ENCODE data around the gene GABRA5.

DNA sequence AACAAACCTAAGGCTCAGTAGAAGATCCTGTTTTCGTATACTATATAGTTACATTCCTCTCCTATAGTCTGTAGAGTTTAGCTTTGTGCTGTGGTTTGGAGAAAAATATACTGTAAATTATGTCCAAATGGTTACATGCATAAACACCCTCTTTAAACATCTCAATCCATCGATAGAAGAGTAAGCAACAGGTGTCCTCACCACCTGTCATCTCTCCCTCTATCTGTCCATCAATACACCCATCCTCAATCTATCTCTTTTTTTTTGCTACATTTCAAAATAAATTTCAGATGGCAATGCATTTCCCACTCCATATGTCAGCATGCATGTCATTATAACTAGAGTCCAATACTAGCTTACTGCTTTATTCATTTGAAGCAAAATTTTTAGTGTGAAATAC is 83.1 kb downstream of the GABRA5 start:
- TF ChIP-seq, protein P1, sequence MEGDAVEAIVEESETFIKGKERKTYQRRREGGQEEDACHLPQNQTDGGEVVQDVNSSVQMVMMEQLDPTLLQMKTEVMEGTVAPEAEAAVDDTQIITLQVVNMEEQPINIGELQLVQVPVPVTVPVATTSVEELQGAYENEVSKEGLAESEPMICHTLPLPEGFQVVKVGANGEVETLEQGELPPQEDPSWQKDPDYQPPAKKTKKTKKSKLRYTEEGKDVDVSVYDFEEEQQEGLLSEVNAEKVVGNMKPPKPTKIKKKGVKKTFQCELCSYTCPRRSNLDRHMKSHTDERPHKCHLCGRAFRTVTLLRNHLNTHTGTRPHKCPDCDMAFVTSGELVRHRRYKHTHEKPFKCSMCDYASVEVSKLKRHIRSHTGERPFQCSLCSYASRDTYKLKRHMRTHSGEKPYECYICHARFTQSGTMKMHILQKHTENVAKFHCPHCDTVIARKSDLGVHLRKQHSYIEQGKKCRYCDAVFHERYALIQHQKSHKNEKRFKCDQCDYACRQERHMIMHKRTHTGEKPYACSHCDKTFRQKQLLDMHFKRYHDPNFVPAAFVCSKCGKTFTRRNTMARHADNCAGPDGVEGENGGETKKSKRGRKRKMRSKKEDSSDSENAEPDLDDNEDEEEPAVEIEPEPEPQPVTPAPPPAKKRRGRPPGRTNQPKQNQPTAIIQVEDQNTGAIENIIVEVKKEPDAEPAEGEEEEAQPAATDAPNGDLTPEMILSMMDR (conservative IDR thresholded peaks at IDR 0.05; ENCODE audit: low read length), result no peak
- TF ChIP-seq EZH2phosphoT487 (IDR thresholded peaks at IDR 0.05; ENCODE audit: borderline replicate concordance, low read depth, low read length), result no peak

Measured in OCI-LY7 (cell line).